HG03521 (cell line): ENCODE results near the gene EPHA1.

Source experiments
- ATAC-seq: cut with Tn5 transposase; IDR thresholded peaks from one replicate; pipeline ENCODE4 v1.9.1; 2021; ENCODE audit warnings: mild to moderate bottlenecking, moderate library complexity; ENCODE audit not compliant: unreplicated experiment

Gene EPHA1

DNA sequence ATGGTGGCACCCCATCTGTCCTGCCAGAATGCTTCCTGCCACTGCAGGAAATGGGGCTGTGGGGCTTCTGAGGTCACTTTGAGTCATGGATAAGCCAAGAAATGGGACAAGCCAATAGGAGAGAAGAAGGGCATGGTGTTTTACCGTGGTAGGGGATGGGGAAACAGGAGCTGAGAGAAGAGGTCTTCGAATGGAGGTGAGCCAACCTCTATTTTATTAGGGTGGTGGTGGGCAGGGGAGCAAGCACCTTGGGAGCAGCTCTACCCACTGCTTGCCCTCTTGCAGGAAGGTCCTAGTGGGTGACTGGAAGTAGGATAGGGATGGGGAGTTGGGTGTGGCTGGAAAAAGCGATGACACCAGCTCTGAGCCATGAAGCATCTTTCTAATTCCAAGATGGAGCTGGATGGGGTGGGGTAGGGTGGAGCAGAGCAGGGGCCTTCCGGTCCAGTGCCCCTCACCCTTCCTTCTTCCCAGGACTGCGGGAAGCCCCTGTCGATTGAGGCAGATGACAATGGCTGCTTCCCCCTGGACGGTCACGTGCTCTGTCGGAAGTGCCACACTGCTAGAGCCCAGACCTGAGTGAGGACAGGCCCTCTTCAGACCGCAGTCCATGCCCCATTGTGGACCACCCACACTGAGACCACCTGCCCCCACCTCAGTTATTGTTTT lies 18.4 kb downstream of the EPHA1 start:
- no peak for ATAC-seq

DNA sequence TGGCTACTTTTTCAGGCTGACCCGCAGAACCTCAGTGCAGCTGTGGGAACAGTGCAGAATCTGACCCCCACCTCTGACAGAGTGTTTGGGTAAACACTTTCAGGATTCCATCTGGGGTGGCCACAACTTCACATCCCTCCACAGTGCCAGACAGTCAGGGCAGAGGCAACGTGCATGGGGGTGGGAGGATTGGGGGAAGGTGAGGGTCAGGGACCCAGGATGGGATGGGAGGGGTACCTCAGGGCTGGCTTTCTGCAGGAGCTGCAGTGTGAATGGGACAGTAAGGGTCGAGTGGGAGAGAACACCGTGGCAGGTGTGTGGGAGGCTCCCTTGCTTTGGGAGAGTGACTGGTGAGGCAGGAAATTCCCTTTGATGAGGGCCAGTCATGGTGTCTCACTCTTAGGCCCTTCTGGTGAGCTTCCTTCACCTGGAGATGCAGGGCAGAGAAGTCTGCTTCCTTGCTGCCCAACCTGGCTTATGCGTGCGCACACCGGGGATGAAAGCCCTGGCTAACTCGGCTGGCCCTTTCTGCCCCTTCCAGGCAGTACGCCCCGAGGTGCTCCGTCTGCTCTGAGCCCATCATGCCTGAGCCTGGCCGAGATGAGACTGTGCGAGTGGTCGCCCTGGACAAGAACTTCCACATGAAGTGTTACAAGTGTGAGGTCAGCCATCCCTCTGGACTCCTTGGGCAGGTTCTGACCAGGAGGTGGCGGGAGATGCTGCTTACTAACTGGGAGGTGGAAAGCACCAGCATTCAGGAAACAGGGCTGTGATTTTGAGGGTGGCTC lies 19.1 kb downstream of the EPHA1 start:
- no peak for ATAC-seq

DNA sequence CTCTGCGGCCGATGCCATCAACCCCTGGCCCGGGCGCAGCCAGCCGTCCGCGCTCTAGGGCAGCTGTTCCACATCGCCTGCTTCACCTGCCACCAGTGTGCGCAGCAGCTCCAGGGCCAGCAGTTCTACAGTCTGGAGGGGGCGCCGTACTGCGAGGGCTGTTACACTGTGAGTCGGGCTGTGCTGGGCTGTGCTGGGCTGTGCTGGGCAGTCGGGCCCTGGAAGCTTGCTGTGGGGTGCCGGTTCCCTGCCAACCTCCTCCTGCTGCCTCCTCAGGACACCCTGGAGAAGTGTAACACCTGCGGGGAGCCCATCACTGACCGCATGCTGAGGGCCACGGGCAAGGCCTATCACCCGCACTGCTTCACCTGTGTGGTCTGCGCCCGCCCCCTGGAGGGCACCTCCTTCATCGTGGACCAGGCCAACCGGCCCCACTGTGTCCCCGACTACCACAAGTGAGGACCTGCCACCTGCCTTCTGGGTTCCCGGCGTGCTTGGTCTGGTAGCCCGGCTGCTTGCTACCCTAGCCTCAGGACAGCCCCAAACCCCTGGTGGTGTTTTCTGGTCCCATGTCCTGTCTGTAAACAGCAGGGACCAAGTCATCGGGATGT lies 20.1 kb downstream of the EPHA1 start:
- no peak for ATAC-seq

DNA sequence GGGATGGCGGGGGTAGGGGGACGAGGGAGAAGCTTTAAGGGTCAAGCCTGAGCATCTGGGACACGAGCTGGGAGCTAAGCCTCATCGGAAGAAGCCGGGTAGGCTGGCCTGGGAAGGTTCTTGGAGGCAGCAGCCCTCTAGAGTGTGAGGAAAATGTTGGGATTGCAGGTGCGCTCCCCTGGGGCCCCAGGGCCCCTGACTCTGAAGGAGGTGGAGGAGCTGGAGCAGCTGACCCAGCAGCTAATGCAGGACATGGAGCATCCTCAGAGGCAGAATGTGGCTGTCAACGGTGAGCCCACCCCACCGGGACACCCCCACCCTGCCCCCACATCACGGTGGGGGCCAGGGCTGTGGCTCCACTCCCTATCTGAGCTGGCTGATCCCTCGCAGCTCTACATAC lies 20.6 kb downstream of the EPHA1 start:
- ATAC-seq = no peak

DNA sequence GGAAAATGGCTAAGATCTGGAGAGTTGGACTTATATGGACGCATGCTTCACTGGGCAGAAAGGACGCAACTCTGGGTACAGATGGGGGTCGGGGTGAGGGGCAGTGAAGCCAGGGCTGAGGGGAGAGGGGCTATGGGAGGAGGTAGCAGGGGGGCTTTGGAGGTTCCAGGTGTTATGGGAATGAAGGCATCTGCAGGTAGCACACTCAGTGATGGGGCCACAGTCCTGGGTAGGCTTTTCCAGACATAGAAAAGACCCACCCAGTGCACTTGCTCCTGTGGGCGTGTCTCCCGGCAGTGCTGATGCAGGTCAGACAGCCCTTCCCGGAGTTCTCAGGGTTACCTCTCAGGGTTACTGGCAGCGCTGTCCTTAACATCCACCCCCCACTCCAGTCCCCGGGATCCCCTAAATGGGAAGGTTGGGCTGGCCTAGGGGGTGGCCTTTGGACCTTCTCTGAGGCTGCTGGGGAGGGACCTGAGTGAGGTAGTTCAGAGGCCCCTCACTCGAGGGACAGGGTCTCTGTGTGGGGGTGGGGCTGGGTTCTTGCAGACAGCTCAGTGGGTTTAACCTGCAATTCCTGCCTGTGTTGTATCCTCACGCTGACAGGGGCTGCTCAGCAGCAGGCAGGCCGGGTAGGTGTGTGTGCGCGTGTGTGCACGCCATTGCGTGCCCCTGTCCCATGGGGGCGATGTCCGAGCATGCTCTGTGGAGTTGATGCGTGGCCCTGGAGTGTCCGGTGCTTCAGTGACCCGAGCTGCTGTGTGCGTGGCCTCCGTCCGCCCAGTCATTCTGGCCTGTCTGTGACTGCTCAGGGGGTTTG lies 21.3 kb downstream of the EPHA1 start:
- no peak for ATAC-seq

DNA sequence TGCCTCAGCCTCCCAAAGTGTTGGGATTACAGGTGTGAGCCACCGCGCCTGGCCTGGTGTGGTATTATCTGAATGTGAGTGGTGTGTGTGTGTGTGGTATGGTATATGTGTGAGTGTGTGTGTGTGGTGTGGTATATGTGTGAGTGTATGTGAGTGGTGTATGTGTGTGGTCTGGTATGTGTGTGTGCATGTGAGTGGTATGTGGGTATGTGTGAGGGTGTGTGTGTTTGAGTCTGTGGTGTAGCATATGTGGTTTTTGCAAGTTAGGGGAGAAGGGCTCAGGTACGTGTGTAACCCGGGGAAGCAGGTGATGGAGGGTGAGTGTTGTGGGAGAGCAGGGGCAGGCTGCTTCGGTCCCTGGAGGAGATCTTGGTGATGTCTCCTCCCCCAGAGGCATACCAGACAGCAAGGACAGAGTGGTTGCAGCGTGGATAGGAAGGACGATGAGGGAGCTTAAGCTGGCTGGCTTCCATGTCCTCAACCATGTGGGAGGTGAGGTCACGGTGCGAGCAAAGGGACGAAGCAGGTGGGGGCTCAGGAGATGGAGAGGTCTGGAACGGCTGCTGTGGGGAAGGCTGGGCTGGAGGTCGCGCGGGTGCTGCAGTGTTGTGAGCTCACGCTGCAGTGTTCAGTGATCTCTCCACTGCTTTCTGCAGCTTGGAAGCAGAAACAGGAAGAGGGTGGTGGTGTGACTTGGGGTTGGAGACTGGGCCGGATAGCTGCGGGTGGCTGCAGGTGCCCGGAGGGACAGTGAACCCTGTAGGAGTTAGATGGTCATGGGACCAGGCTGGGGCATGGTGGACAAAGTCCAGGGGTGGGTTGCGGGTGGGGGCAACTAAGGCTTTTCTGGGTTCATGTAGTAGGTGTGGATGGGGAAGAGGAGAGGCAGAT lies 22.5 kb downstream of the EPHA1 start:
- peak; percentile 49 for ATAC-seq

DNA sequence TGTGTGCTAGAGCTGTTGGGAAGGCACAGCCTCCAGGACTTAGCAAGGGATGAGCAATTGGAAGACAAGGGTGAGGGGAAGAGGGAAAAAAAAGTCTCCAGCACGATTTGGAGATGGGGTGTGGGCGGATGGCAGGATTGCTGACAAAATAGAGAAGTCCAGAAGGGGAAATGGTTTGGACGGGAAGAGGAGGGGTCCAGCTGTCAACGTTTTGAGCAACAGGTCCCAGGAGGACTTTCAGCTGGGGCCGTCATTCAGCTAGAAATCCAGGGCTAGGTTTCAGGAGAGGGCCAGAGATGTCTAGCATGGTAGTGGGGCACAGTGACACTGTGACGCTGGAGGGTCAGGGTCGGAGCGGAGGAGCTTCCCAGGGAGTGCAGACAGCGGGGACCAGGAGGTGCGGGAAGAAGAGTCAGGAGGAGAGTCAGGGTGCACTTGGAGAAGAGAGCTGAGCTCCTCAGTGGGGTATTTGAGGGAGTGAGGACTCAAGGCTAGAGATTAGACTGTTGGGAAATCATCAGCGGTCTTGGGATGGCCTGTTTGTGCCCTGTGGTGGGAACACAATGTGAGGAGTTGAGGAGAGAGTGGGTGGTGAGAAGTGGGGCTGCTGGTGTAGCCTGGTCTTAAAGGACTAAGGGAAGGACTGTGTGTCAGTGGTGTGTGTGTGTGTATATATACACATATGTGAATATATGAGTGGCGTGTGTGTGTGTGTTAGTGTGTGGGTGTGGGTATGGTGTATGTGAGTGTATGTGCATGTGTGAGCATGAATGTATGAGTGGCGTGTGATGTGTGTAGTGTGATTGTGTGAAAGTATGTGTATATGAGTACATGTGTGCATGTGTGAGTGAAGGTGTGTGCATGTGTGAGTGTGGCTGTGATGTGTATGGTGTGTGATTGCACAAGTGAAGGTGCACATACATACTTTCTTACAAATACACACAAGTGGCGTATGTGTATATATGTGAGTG lies 23.7 kb downstream of the EPHA1 start:
- no peak for ATAC-seq

DNA sequence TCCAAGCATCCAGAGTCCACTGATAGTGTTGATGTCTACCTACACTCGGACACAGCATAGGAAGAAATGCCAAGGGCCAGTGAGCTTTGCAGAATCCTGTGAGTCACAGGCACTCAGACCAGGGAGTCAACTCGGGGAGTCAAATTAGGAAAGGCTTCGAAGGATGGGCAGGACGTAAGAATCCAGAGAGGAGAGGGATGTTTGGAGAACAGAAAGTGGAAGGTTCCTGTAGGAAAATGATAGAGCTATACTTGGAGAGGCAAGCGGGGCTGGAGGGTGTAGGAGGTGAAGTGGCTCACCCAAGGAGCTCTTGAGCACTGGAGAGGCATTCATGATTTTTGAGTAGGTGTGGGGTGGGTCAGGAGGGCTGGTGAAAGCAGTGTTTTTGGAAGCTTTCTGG lies 24.5 kb downstream of the EPHA1 start:
- no peak for ATAC-seq

DNA sequence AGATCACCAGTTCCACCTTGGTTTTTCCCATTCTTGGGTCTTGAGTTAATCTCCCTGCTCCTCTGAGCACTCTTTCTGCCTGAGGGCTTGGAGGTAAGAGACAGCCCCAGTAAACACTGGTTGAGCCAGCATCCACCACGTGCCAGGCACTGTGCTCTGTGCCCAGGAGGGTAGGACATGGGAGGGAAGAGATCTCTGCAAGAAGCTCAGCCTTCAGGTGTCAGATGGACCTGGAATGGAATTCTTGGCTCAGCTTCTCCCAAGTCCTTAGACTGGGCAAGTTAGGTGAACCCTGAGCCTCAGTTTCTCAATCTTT lies 25.1 kb downstream of the EPHA1 start:
- ATAC-seq = no peak

DNA sequence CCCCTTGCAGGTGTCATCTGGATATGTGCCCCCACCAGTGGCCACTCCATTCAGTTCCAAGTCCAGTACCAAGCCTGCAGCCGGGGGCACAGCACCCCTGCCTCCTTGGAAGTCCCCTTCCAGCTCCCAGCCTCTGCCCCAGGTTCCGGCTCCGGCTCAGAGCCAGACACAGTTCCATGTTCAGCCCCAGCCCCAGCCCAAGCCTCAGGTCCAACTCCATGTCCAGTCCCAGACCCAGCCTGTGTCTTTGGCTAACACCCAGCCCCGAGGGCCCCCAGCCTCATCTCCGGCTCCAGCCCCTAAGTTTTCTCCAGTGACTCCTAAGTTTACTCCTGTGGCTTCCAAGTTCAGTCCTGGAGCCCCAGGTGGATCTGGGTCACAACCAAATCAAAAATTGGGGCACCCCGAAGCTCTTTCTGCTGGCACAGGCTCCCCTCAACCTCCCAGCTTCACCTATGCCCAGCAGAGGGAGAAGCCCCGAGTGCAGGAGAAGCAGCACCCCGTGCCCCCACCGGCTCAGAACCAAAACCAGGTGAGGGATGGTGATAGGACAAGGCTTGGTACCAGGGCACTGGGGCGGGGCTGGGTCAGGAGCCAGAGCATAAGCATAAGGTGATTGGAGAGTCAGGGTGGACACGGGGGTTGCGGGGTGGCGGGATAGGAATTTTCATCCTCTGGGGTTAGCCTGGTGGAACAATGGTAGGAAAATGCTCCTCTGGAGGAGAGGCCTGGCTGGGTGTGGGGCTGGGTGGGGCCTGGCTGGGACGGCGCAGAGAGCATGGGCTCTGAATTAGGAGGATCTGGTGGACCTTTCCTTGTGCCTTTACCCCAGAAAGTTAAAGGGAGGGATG lies 25.6 kb downstream of the EPHA1 start:
- no peak for ATAC-seq

DNA sequence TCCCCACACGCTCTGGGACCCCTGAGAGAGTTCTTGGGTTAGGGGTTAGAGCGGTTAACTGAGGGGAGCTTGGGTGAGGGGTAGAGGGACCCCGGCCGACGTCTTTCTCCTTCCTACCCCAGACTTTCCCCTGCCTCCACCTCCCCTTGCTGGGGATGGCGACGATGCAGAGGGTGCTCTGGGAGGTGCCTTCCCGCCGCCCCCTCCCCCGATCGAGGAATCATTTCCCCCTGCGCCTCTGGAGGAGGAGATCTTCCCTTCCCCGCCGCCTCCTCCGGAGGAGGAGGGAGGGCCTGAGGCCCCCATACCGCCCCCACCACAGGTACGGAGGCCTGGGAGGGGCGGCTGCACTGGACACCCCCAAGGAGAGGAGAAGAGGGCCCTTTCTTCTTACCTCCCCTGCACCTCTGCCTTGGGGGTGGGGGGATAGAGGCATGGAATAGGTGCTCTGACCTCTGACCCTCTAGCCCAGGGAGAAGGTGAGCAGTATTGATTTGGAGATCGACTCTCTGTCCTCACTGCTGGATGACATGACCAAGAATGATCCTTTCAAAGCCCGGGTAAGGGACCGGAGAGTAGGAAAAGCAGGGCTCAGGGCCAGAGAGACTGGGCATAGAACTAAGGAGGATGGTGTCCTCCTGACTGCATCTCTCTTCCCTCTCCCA lies 26.4 kb downstream of the EPHA1 start:
- no peak for ATAC-seq

DNA sequence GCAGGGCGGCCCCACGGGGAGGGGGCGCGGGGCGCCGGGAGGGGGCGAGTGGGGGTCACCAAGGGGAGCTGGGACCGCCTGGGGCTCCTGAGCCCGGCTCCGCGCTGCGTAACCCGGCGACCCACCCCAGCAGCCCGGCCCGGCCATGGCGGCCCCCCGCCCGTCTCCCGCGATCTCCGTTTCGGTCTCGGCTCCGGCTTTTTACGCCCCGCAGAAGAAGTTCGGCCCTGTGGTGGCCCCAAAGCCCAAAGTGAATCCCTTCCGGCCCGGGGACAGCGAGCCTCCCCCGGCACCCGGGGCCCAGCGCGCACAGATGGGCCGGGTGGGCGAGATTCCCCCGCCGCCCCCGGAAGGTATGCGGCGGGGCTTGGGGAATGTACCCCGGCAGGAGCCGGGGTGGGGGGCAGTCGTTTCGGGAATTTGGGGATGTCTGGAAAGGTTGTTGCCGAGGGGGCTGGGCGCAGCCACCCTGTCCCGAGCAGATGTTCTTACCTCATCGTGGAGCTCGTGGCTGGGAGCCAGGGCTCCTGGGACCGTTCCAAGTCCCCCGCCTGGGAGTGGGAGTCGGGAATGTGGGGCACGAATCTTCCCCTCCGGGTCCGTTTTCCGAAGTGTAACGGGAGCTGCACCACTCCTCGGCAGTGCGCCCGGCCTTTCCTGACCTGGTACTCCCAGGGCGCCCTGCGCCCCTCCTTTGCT lies 27.1 kb downstream of the EPHA1 start:
- ATAC-seq = peak; percentile 10

DNA sequence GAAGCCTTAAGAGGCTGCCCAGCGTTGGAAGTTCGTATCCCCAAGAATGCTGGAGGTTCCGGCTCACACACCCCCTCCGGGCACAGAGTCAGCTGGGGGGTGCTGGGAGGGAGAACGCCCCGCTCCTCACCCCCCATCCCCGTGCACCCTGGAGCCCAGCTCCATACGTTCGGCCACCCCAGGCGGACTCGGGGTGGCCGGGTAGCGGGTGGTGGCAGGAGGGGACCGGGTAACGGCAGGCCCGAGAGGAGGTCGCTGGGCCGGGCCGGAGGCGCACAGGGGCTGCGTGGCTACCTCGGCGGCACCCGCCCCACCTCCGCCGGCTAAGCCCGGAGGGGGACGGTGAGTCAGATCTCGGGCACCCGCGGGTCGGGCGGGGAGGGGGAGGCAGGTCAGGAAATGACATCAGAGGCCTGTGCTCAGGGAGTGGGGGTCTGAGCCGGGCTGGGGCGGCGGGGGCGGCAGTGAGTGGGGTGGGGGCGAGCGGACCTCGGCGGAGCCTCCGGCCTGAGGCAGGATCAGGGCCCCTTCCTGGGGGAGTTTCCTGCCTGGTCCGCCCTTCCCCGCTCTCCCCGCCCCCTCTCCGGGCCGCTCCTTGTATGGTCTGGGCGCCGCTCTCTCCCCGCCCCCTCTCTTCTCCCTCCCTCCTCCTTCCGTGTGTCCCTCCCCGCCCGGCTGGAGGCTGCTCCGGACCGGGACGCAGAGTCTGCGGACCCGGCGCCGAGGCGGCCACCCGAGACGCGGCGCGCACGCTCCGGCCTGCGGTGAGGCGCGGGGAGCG lies 27.8 kb downstream of the EPHA1 start, which contains the start of gene ZYX:
ZYX (plus strand) TSS at position 700 of the 781 bp plus-strand sequence. CDS start 227 bp downstream, outside the sequence.
- peak; percentile 68 for ATAC-seq

DNA sequence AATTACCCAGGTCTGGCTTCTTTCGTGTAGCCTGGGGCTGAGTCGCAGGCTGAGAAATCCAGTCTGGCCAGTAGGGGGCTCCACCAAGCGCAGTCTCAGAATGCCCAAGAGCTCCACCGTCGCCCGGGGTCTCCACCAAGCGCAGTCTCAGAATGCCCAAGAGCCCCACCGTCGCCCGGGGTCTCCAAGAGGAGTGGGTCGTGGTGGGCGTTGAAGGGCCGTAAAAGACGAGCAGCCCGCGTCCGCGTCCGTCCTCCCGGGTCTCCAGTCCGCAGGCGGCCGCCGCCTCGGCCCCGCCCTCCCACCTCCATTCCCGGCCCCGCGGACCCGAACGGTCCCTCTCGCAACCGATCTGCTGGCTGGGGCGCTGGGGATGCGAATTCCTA lies 28.4 kb downstream of the EPHA1 start:
- ATAC-seq = peak; percentile 45

DNA sequence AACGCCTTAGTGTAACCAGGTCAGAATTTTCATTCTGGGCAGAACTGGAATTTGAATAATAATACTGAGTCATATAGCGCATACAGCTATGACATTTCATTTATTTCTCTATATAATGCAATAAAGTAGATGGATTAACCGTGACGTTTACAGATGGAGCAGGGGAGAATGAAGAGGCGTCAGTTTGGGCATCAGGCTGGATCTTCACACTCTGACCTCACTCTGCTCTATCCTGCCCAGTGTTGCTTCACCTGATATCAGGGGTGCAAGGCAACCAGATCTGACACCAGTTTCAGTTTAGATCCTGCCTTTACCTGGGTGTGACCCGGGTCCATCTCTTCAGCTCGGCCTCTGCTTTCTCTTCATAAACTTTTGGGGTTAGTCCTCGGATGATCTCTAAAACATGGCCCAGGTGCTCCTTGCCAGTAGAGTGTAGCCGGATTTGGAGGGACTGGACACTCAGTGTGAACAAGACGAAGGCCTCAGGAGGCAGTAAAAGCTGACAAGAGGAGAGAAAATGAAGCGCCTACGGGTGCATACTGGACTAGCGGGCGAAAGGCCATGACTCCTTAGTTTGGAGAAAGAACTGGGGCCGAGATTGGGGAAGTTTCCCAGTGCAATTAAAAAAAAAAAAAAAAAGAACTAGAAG lies 28.9 kb downstream of the EPHA1 start:
- no peak for ATAC-seq

DNA sequence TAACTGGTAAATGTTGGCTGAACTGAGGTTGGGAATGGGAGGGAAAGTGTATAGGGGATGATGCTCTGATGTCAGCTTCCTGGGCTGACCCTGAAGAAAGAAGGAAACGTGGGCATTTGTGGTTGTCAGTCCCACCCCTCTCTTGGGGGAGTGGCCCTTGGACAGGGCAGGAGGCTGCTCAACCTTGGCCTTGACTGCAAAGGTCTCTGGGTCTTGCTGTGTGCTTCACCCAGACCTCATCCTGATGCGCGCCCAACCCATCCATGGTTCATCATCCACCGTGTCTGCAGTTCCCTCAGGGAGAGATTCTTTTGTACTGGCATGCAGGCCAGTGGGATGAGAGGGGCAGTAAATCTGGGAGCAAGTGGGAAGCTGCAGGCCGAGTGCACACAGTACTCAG lies 32.3 kb downstream of the EPHA1 start:
- ATAC-seq = no peak
